HepG2 (cell line): Measurements from ENCODE around the gene SLC22A23. TPM values are rescaled to one million over a fixed set of nuclear protein-coding genes. Genes with fewer than 3 reads are reported as not detected.
A peak's percentile ranks its signal among the peaks of the same experiment; 100 is the strongest.

Source experiments
- DZIP1 ChIP-seq: sonication (generic); formaldehyde crosslinking; IDR thresholded peaks from 2 replicates; pipeline ENCODE4 v1.5.0; 2020; ENCODE audit warnings: mild to moderate bottlenecking, missing genetic modification reagents
- JUN ChIP-seq: sonication (generic); formaldehyde crosslinking; IDR thresholded peaks from 2 replicates; pipeline ENCODE4 v1.4.0; 2020; ENCODE audit warnings: mild to moderate bottlenecking, missing genetic modification reagents
- LRRFIP1 ChIP-seq: sonication (generic); formaldehyde crosslinking; conservative IDR thresholded peaks from 2 replicates; pipeline ENCODE4 v1.4.0; 2020; ENCODE audit warnings: missing genetic modification reagents
- RARA ChIP-seq: IDR thresholded peaks from 2 replicates; pipeline ENCODE4 v1.6.1; 2016; ENCODE audit warnings: missing genetic modification reagents, missing compliant biosample characterization
- SATB2 ChIP-seq: sonication (generic); formaldehyde crosslinking; IDR thresholded peaks from 2 replicates; pipeline ENCODE4 v1.5.0; 2020; ENCODE audit warnings: missing genetic modification reagents
- THAP11 ChIP-seq: IDR thresholded peaks from 2 replicates; pipeline ENCODE4 v1.6.1; 2016; ENCODE audit warnings: missing biosample characterization, missing genetic modification reagents
- ZFP41 ChIP-seq: sonication (generic); formaldehyde crosslinking; IDR thresholded peaks from 2 replicates; pipeline ENCODE4 v1.4.0; 2020; ENCODE audit warnings: mild to moderate bottlenecking, missing genetic modification reagents, borderline replicate concordance
- ZNF749 ChIP-seq: sonication (generic); formaldehyde crosslinking; IDR thresholded peaks from 2 replicates; pipeline ENCODE4 v1.8.0; 2022; ENCODE audit warnings: mild to moderate bottlenecking, missing genetic modification reagents, moderate library complexity, borderline replicate concordance
- polyA plus RNA-seq, 8 experiments: library from polyadenylated mRNA; depleted of rRNA in 3 of 8; stranded (reverse) in 7 of 8; unstranded in 1 of 8; fragments of >200 nt; fragmentation: Illumina TruSeq in 4 of 8; extraction: Trizol in 4 of 8; gene quantifications; 2 replicates each; pipeline versions ENCODE4 v1.2.1 to v1.2.3, GENCODE V29; 2011 to 2016; ENCODE audit warnings: low read depth in 4 of 8, missing spikeins in 1 of 8, mixed read lengths in 1 of 8; ENCODE audit not compliant: insufficient read depth in 1 of 8
- total RNA-seq, 5 experiments: library from RNA; depleted of rRNA; stranded (reverse); fragments of >200 nt; fragmentation: Illumina TruSeq; extraction: Trizol; gene quantifications; 2 replicates each; pipeline ENCODE4 v1.2.3, GENCODE V29; 2016; ENCODE audit warnings: low read depth in 1 of 5
- TF ChIP-seq, protein P1 (sequence below): IDR thresholded peaks from 2 replicates; pipeline ENCODE4 v1.6.1; 2016; ENCODE audit warnings: mild to moderate bottlenecking, missing biosample characterization, missing genetic modification reagents
- TF ChIP-seq, protein P2 (sequence below): sonication (generic); formaldehyde crosslinking; IDR thresholded peaks from 2 replicates; pipeline ENCODE4 v1.4.0; 2020; ENCODE audit warnings: missing genetic modification reagents, borderline replicate concordance
- TF ChIP-seq, protein P3 (sequence below), 2 experiments: sonication (generic) in 1 of 2; formaldehyde crosslinking in 1 of 2; IDR thresholded peaks; 2 replicates each; pipeline versions ENCODE4 v1.6.1 to v1.9.0; 2014 to 2022; ENCODE audit warnings: antibody characterized with exemption in 1 of 2, borderline replicate concordance in 1 of 2, inconsistent platforms in 1 of 2, low read depth in 1 of 2, missing genetic modification reagents in 1 of 2

Gene SLC22A23
- total and polyA plus RNA-seq, 2 of the 13 experiments (the other 11 are each of a cell fraction or from before 2014, with no cell fraction given) = 11.8 to 17.5 TPM

DNA sequence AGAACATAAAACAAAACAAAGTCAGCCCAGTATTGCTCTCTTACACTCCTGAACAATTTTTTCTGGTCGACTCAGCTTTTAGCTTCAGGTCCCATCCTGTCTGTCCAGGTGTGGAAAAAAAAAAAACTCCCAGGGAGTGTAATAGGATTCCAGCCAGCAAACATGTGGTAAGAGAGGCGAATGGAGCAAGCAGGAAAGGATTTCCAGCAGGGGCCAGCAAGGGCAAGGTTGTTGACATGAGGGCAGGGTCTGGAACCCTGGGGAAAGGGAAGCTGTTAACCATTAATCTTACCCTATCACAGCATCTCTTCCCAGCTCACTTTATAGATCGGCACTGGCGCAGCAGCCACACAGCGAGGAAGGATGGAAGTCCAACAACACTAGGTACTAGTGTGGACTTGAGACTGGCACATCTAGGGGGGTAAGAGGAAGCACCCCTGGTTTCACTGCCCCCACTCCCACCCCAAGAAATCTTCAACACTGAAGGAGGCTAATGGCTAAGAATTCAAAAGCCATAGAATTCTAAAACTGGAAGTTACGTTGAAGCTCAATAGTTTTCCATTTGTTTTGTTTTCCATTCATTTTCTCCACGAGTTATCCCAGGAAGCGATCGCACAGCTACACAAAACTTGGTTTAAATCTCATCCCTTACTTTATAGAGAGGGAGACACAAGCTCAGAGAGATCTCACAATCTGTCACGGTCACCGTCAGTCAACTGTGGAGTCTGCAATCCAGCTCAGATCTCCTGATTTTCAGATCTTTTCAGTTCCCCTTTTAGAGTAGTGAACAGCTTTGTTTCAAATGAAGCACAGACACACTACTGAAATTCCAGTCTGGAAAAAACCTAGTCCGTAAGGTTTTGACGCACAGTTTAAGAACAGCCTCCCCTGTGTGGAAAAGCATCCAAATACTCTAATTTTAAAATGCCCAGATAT is 53.3 kb downstream of the SLC22A23 start (continued):
- 0 out of 2 replicates have a peak, but pooled peaks have one; percentile 9 for TF ChIP-seq LRRFIP1 (CRISPR knock-in tag)
- TF ChIP-seq, protein P1, sequence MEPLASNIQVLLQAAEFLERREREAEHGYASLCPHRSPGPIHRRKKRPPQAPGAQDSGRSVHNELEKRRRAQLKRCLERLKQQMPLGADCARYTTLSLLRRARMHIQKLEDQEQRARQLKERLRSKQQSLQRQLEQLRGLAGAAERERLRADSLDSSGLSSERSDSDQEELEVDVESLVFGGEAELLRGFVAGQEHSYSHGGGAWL (CRISPR knock-in tag) = 0 out of 2 replicates have a peak, but pooled peaks have one; percentile 37
- peak; percentile 31; the same call in 1 of the 2 replicates for TF ChIP-seq SATB2 (CRISPR knock-in tag)
- TF ChIP-seq RARA (CRISPR knock-in tag) = peak; percentile 97
- TF ChIP-seq, protein P2, sequence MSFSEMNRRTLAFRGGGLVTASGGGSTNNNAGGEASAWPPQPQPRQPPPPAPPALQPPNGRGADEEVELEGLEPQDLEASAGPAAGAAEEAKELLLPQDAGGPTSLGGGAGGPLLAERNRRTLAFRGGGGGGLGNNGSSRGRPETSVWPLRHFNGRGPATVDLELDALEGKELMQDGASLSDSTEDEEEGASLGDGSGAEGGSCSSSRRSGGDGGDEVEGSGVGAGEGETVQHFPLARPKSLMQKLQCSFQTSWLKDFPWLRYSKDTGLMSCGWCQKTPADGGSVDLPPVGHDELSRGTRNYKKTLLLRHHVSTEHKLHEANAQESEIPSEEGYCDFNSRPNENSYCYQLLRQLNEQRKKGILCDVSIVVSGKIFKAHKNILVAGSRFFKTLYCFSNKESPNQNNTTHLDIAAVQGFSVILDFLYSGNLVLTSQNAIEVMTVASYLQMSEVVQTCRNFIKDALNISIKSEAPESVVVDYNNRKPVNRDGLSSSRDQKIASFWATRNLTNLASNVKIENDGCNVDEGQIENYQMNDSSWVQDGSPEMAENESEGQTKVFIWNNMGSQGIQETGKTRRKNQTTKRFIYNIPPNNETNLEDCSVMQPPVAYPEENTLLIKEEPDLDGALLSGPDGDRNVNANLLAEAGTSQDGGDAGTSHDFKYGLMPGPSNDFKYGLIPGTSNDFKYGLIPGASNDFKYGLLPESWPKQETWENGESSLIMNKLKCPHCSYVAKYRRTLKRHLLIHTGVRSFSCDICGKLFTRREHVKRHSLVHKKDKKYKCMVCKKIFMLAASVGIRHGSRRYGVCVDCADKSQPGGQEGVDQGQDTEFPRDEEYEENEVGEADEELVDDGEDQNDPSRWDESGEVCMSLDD (CRISPR knock-in tag) = peak; percentile 76; the same call in 1 of the 2 replicates
- TF ChIP-seq DZIP1 (CRISPR knock-in tag) = no peak
- TF ChIP-seq ZFP41 (CRISPR knock-in tag) = no peak
- TF ChIP-seq, protein P3, sequence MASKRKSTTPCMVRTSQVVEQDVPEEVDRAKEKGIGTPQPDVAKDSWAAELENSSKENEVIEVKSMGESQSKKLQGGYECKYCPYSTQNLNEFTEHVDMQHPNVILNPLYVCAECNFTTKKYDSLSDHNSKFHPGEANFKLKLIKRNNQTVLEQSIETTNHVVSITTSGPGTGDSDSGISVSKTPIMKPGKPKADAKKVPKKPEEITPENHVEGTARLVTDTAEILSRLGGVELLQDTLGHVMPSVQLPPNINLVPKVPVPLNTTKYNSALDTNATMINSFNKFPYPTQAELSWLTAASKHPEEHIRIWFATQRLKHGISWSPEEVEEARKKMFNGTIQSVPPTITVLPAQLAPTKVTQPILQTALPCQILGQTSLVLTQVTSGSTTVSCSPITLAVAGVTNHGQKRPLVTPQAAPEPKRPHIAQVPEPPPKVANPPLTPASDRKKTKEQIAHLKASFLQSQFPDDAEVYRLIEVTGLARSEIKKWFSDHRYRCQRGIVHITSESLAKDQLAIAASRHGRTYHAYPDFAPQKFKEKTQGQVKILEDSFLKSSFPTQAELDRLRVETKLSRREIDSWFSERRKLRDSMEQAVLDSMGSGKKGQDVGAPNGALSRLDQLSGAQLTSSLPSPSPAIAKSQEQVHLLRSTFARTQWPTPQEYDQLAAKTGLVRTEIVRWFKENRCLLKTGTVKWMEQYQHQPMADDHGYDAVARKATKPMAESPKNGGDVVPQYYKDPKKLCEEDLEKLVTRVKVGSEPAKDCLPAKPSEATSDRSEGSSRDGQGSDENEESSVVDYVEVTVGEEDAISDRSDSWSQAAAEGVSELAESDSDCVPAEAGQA (IDR thresholded peaks at IDR 0.05; ENCODE audit: low read depth) = no peak
- TF ChIP-seq, protein P3 (CRISPR knock-in tag; IDR thresholded peaks at IDR 0.05; ENCODE audit: borderline replicate concordance) = peak; percentile 34; the same call in 1 of the 2 replicates
- TF ChIP-seq ZNF749 = peak; percentile 69; the same call in 1 of the 2 replicates
- peak; percentile 85 for TF ChIP-seq THAP11 (CRISPR knock-in tag)
- peak; percentile 29; the same call in 1 of the 2 replicates for TF ChIP-seq JUN (CRISPR knock-in tag)
